Measurements from ENCODE around the gene GUCY2C.

DNA sequence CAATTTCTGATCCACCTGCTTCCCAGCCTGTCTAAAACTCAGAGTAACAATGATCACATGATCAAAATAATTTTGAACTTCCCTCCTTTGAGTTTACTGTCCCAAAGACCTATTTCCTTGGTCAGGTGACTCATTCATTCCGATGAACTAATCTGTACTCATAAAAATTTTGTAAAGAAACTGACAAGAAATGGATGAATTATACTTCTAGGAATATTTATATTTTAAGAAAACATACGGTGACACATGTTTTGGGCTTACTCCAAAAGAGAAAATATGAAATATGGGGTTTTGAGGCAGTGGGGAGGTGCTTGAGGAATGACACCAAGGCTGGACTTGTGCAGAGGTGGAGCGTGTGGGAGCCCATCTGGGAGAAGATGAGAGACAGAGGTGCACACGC, 42.0 kb downstream of the GUCY2C start:
- TF ChIP-seq CTCF (conservative IDR thresholded peaks at IDR 0.05; ENCODE audit: low read length): no peak
- no peak for TF ChIP-seq EZH2phosphoT487 (IDR thresholded peaks at IDR 0.05; ENCODE audit: borderline replicate concordance, low read depth, low read length)
